GM19372 (cell line): ENCODE results near the gene DUSP22.
A peak's percentile ranks its signal among the peaks of the same experiment; 100 is the strongest.
"Not testable (repeated sequence)": the region's sequence is repeated elsewhere in the genome, so short reads cannot be mapped to it uniquely, and the experiment has no call there.

ENCODE experiments used
- ATAC-seq: cut with Tn5 transposase; IDR thresholded peaks from one replicate; pipeline ENCODE4 v1.9.1; 2021; ENCODE audit warnings: mild to moderate bottlenecking, low read depth, moderate library complexity; ENCODE audit not compliant: unreplicated experiment

Gene DUSP22

DNA sequence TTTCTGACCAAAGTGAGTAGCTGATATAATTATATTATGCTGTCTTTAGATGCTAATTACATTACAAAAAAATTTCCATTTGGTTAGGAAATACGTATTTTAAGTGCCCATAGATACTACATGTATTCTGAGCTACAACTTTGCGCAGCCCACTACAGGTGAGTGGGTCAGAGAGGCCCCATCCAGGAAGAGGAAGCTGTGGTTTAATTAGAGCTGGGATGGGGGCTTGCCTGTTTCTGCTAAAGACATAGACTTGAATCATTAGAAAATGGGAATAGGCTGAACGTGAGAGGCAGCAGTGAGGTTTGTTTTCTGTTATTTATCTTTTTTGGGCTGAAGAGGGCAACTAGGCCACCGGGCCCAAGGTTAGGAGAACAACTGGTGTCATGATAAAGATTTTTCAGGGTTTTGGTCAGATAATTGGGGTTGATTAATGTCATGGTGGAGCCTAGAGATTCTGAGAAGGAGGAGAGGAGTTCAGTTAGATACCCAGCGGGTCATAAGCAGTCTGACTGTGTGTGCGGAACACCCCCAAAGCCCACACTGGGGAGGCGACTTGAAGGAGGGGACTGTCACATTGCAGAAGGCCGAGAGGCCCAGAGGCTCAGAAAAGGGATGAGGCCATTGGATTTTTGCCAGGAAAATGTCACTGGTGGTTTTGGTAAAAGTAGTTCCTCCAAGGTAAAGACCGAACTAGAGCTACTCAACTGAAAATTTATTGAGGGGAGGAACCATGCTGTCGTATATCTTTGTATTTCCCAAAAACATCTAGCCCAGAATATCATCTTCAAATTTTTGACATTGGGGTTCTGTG lies 84.7 kb downstream of the DUSP22 start:
- no peak for ATAC-seq

DNA sequence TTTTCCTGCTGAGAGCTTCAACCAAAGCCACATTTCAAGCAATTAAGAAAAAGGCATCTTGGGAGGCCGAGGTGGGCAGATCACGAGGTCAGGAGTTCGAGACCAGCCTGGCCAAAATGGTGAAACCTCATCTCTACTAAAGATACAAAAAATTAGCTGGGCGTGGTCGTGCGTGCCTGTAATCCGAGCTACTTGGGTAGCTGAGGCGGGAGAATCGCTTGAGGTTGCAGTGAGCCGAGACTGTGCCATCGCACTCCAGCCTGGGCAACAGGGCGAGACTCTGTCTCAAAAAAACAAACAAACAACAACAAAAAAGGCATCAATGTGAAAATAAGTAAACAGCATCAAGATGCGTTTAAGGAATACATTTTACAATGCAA lies 85.3 kb downstream of the DUSP22 start:
- not testable (repeated sequence) for ATAC-seq

DNA sequence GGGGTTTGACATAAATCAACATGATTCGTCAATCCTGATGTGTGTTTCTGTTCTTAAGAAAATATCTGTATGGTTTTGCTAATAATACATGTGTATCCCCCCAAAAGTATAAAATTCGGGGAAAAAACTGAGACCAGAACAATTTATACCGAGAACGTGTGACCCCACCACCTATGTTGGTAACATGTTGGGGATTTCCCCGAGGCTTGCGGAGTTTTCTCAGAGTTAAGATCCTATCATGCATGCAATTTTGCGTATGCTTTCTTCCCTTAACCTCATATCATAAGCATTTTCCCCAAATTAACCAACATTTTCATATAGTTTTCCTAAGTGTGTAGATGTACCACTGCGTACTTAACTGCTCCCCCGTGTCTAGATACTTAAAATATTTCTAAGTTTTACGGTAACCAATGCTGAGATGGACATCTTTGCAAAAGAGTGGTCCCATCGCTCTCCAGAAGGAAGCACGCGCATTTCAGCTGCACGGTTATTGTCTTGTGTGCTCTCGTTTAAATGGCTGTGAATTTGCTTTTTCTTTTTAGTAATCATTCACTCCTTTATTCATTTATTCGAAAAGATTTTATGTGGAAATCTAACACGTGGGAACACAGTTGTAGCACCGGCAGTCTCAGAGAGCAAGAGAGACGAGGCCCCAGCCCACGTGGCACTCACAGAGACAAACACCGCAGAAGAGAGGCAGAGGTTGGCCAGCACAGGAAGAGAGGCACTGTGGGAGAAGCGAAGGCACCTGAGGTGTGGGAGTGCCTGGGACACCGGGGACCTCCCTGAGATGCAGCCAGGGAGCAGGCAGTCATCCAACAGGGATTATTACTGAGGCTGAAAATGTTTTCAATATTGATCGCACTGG lies 86.0 kb downstream of the DUSP22 start:
- no peak for ATAC-seq

DNA sequence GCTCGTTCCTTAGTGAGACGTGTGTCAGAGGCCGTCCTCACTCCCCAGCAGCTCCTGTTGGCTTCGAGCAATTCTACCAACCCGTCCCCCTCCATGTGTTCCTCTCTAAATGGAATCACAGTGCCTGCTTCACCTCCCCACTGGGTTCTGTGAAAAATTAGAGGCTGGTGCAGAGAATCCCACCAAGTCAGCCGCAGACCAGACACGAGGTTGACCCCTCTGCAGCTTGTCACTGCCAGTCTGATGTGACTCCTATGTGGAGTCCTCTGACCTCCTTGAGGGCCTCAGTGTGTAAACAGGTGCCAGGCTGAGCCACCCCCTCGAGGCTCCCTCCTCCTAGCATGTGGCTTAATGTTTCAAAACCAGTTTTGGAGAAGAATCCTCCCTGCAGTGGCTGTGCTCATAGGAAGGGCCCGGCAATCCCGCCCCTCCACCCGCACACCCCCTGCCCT lies 86.7 kb downstream of the DUSP22 start:
- ATAC-seq, result peak; percentile 13

DNA sequence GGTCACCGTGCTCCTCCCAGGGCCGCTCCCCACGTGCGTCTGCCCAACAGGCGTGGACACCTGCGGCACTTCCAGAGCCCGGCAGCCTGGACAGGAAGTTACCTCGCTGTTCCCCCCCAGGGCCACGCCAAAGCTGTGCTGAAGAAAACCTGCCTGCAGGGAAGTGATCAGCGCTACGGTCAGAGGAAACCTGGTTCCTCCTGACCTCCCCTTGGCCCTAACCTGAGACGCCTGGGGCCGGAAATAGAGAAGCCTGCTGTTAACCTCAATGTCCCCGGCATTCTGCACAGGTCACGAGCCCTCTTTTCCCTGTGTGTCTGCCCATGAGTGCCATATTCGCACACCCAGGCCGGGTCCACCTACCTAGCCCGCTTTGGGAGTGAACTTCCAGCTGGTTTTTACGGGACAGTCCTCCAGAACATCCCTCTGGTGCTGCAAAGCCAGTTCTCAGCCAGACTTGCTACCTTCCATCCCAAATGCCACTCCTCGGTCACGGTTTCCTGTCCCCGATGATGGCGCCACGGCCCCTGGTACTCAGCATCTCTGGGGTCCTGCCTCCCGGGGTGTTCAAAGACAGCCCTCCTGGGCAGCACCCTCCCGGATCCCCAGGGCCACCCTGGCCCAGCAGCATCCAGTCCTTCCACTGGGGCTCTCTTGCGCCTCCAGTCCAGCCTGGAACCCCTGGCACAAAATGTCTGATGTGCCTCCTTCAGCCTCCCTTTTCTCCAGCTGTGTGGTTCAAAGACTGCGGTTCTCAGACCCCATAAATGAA lies 87.3 kb downstream of the DUSP22 start:
- ATAC-seq, result peak; percentile 65

DNA sequence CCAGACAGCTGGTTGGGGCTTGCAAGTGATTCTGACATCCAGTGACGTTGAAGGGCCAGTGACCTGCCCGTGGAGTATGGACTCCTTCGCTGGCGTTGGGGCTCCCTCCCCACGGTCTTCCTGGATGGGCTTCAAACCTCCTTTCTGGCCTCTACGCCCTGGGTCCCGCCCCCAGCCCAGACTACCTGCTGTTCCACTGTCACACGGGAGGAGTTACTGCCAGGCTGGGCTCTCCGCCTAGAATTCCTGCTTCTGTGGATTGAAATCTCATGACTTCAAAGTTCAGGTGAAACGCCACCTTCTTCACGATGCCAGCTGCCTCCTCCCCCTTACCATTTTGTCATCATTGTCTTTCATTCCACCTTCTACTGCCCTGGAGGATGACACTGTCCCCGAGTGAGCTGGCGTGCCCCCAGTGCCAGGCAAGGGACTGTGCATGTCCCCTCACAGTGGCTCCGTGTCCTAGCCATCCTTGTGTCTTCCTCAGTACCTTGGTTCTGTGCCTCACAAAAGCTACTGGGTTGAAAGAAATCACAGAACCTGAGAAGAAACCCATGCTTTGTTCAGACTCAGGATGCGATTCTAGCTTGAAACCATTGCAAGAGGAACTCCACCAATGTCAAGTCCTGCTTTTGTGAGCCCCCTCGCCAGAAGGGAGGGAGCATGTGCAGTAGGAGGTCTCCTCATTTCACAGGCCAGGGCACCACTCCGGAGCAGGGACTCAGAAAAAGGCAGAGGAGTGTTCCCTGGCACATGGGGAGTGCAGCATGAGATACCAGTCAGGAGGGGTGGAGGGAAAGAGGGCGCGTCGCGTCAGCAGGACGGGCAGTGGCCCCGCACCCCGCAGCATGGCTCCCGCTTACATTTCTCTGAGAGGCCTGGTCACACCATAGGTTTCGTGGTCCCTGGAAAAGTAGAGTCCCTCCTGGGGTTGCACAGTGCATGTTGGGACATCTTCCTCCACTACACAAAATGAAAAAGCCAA lies 88.2 kb downstream of the DUSP22 start:
- no peak for ATAC-seq

DNA sequence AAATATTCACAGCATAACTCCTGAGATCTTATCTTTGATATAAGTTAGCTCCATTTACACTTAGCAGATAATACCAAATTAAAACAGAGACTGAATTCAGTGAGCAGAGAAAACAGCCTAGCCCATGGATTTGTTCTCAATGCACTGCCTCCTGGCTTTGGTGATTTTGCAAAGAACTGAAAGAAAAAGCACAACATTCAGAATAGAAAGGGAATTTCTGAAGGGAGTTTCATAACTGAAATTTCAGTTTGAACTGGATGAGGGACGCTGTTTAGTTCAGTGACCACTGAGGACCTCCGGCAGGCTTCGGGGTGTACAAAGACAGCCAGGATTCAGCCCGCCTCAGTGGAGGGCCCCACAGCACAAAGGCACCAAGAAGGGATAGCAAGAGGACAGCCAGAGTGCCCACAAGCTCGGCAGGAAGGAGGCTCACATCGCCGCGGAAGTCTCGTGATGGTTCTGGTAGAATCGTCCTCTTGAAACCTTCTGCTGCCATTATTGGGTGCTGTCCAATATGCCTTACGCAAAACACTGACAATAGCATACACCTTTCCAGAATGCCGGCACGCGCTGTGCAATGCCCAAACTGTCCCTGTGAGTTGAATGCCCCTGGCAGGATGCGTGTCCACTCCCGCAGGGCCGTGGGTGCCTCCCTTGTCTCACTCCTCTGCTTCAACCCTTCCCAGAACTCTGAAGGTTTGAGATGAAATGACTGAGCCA lies 89.6 kb downstream of the DUSP22 start:
- ATAC-seq, result no peak

DNA sequence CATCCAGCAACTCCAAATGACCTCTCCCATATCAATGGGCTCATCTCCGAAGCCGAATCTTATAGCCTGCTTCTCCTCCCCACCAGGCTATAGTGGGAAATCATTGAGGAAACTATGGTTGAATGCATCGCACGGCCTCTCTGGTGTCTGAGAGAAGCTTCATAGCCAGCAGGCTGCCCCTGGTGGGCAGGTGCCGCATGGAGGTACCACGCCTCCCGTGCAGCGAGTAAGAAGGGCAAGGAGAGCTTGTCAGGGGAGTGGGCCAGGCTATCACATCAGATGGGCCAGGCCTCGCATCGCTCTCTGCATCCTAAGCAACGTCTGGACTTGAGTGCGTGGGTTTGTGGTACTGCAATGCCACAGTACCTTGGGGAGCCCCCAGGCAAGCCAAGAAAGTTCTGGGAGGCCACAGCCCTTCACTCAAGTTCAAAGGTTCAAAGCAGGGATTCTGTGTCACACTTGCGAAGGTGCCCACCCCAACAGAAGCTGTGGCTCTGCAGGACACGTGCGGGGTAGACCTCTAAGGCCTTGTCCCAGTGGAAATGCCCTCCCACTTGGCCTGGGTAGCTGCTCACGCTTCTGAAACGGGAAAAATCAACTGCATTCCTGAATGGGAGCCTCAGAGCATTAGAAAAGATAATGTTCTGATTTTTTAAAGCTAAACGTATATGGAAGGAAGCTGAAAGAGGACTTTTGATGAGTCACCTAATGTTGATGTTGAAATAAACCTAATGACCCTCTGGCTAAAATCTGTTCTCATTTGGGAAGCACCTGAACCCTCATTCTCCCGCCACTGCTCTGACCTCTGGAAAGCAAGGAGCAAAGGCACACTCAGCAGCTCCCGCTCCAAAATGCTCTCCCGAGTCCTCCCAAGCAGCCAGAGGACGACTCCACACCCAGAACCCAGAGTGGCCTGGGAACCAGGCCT lies 90.9 kb downstream of the DUSP22 start:
- ATAC-seq, result no peak

DNA sequence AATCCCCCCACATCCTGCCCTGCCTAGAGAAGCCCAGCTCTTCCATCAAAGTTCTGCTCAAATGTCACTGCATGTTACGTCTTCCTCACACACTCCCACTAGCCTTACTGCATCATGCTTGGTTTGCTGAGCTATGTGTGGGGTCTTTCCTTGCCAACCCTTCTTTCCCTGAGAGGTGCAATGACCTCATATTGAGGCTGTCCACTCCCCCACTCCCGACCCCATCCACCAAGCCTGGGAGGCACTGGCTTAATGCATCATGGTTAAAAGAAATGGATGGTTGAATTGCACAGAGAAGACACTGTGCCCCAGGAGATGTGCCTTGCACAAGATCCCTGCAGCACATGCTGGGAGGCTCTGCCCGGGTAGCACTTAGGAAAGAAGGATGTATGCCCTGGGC lies 91.6 kb downstream of the DUSP22 start:
- ATAC-seq, result no peak

DNA sequence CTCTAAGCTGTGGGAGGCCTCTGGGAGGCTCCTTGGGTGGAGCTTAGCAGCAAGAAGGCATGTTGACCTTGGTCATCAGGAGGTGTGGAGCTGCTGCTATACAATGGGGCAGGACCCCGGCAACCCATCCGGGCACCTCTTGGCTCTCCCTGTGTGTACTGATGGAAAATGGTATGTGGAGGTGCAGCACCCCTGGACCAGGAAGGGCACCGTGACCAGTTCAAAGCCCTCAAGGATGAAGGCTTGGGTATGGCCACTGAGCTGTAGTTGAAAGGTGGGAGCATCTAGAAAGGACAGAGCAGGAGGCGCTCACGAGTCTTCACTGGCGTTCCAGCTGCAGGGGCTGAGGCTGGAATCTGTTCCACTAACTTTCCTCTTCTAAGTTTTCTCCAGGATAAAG lies 92.6 kb downstream of the DUSP22 start:
- no peak for ATAC-seq

DNA sequence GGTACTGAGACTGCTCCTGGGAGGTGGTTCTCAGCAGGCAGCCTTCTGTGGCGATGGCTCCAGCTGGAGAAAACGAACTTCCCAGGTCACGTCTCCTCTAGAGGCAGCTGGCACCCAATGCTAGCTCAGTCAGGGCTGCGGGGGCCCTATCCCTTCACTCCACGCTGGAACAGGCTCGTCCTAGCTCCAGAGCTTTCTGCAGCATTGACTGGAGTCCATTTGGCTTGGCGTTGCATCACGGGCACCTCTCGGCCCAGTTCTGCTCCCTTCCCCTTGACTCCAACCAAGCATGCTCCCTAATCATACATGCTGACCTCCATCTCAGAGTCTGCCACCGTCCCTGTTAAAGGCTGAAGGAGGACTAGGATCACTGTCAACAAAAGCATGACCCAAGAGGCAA lies 93.3 kb downstream of the DUSP22 start:
- ATAC-seq, result no peak

DNA sequence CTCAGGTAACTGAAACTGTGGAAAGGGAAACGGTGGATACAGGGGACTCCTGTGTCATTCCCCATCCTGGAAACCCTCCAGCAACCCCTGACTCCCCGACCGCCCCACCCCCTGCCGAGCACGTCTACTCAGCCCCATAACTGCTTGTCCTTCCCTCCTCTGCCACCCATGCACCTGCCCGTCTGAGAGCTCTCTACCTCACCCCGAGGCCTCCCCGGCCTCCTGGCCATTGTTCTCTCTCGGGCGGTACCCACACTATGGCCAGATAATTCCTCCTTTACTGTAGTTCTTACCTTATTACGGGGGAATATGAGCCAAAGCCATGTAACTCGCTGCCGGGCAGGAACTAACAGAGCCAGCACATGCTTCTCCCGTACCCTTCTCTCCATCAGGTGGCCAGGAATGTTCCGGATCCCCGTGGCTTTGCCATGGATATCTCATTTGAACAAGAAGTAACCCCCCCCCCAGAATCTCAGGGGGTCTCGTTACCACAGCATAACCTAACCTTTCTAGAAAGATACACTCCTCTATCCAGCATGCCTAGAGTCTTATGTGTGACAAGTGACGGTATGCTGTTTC lies 94.5 kb downstream of the DUSP22 start:
- no peak for ATAC-seq

DNA sequence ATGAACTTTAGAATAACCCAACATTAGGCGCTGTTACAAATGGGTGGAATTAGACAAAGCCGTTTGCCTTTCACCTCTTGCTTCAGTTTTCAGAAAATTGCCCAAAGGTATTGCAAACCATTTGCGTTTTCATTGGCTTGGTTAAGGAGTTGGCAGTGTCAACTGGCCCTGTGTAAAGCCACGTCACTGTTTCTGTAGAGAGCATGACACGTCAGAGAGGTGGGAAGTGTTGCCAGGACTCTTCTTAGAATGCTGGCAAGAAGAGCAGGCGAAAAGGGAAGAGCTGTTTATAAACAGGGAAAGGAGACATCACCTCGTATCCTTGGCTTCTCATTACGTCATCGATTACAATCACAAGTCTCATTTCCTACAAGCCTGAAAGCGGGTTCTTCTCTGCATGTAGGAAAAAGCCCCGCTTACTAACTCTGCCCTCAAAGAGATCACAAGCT lies 95.0 kb downstream of the DUSP22 start:
- no peak for ATAC-seq

DNA sequence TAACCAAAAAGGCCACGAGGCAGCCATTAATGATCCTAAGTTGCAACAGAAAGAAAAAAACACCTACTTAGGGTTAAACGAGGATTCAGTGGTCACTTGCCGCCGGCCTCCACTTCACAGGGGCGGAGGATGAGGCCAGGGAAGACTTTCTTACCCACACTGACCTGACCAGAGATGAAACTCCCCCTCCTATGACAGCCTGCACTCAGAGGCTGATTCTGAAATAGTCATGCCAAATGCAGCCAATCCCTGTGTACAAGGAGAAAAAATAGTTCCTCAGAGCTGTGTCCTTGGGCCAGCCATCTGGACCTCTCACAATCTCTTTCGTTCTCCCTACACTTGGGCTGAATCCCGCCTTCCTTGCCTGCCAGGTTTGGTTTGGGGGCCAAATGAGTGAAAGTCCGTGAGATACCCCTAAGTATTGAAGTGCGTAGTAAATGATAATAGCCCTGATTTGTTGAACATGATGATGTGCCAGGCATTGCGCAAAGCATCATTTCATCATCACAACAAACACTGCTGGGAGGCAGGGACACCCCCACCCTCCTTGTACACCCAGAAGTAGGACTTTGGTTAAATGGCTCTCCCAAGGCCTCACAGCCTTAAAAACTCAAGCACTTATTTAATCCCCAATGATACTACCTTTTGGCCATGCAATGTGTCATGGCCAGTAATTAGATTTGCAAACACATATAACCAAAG lies 96.1 kb downstream of the DUSP22 start:
- no peak for ATAC-seq

DNA sequence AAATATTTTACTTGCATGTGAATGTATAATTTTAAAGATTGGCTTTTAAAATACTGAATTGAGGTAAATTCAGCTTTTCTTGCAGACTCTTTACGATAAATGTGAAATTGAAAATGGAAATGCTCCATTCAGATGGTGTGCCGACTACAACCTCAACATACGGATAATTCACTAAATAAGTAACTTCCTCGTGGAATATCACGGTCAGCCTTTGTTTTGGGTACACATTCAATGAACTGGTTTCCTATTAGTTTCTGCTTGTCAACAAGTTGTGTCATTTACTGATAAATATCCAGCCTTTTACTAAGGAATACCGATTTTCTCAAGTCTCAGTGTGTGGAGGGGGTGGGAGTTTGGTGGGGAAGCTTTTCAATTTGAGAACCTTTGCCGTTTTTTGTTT lies 96.9 kb downstream of the DUSP22 start:
- no peak for ATAC-seq

DNA sequence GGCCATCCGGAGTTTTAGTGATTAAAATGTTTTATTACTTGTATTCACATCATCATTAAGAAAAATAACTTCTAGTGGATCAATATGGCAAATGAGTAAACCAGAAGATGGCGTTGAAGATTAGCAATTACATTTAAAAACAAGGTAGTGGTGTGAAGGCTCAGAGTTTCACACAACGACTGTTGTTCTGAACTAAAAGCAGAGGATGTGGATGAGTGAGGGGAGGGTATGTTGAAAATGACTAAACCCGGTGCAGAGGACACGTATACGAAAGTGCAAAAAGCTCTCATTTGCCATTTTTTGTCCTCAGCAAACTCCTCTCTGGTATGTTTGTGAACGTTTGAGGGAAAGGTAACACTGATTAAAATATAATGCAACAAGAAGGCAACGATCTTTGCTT lies 97.3 kb downstream of the DUSP22 start:
- ATAC-seq, result no peak

DNA sequence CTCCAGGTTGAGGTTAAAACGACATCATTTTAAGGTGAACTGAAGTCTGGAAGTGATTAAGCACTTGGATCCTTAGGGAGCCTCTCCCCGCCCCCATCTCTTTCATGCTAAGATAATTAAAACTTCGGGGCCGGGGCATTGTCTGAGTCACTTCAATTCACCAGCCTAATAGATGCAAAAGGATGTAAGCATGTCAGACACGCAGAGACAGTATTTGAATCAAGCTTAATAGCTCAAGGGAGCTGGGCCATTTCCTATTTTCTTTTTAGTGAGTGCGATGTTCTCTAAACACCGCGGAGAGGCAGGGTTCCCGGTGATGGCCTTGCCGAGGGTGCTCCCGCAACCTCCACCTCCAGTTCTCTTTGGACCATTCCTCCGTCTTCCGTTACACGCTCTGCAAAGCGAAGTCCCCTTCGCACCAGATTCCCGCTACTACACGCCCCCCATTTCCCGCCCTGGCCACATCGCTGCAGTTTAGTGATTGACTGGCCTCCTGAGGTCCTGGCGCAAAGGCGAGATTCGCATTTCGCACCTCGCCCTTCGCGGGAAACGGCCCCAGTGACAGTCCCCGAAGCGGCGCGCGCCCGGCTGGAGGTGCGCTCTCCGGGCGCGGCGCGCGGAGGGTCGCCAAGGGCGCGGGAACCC lies 98.7 kb downstream of the DUSP22 start:
- ATAC-seq, result peak; percentile 17
